HEK293T (cell line): Measurements from ENCODE around the gene IGF1R.

Experiments
- CTCF ChIA-PET: fragments of 350-600 bp; formaldehyde crosslinking; extraction: SDS; loops from one replicate; lab custom pipeline; 2021; ENCODE audit warnings: antibody characterized with exemption, inconsistent platforms; lab: Yijun Ruan, JAX
- POLR2A ChIA-PET: fragments of 350-600 bp; formaldehyde crosslinking; extraction: SDS; loops from one replicate; lab custom pipeline; 2020; ENCODE audit warnings: antibody characterized with exemption, inconsistent platforms; lab: Yijun Ruan, JAX
- DNase-seq: peaks from one replicate; pipeline ENCODE4 v3.0.0; 2012; ENCODE audit warnings: mixed read lengths; ENCODE audit errors: extremely low spot score
- ARNT ChIP-seq: fragments of 450-650 bp; IDR thresholded peaks from 2 replicates; pipeline ENCODE4 v1.6.1; 2017; ENCODE audit warnings: mild to moderate bottlenecking
- BHLHE40 ChIP-seq: fragments of 450-650 bp; IDR thresholded peaks from 2 replicates; pipeline ENCODE4 v1.6.1; 2016; ENCODE audit warnings: mild to moderate bottlenecking, moderate library complexity, borderline replicate concordance
- CTBP1 ChIP-seq: fragments of 450-650 bp; IDR thresholded peaks from 2 replicates; pipeline ENCODE4 v1.6.1; 2016; ENCODE audit warnings: borderline replicate concordance
- ELF4 ChIP-seq: fragments of 450-650 bp; IDR thresholded peaks from 2 replicates; pipeline ENCODE4 v1.6.1; 2017; ENCODE audit warnings: antibody characterized with exemption
- FOXA1 ChIP-seq: fragments of 450-650 bp; IDR thresholded peaks from 2 replicates; pipeline ENCODE4 v1.6.1; 2016; ENCODE audit warnings: mild to moderate bottlenecking
- FOXK2 ChIP-seq: fragments of 450-650 bp; IDR thresholded peaks from 2 replicates; pipeline ENCODE4 v1.6.1; 2016; ENCODE audit warnings: mild to moderate bottlenecking
- FOXM1 ChIP-seq: fragments of 450-650 bp; IDR thresholded peaks from 2 replicates; pipeline ENCODE4 v1.6.1; 2017; ENCODE audit warnings: mild to moderate bottlenecking, borderline replicate concordance
- HDGF ChIP-seq: fragments of 450-650 bp; IDR thresholded peaks from 2 replicates; pipeline ENCODE4 v1.6.1; 2017; ENCODE audit warnings: antibody characterized with exemption, borderline replicate concordance
- L3MBTL2 ChIP-seq: fragments of 450-650 bp; conservative IDR thresholded peaks from 2 replicates; pipeline ENCODE4 v1.6.1; 2016; ENCODE audit warnings: mild to moderate bottlenecking
- LEF1 ChIP-seq: fragments of 450-650 bp; IDR thresholded peaks from 2 replicates; pipeline ENCODE4 v1.6.1; 2017; ENCODE audit warnings: mild to moderate bottlenecking, borderline replicate concordance
- NFRKB ChIP-seq: fragments of 450-650 bp; IDR thresholded peaks from 2 replicates; pipeline ENCODE4 v1.6.1; 2016; ENCODE audit warnings: mild to moderate bottlenecking, moderate library complexity
- PKNOX1 ChIP-seq: fragments of 450-650 bp; IDR thresholded peaks from 2 replicates; pipeline ENCODE4 v1.6.1; 2016
- SP1 ChIP-seq: fragments of 450-650 bp; IDR thresholded peaks from 2 replicates; pipeline ENCODE4 v1.6.1; 2017
- SUZ12 ChIP-seq: fragments of 450-650 bp; IDR thresholded peaks from 2 replicates; pipeline ENCODE4 v1.6.1; 2016; ENCODE audit warnings: mild to moderate bottlenecking
- TARDBP ChIP-seq: fragments of 450-650 bp; IDR thresholded peaks from 2 replicates; pipeline ENCODE4 v1.6.1; 2016
- ZNF384 ChIP-seq: fragments of 450-650 bp; IDR thresholded peaks from 2 replicates; pipeline ENCODE4 v1.6.1; 2016

Gene IGF1R

GRCh38 chr15:98692213-98692612 lies 43.9 kb downstream of the IGF1R start:
- TF ChIP-seq LEF1 (no peak), L3MBTL2 (no peak), FOXM1 (no peak), SP1 (no peak), PKNOX1 (no peak), TARDBP (no peak), ZNF384 (no peak), SUZ12 (no peak), ELF4 (no peak), FOXA1 (no peak), BHLHE40 (no peak), HDGF (no peak), ARNT (no peak), FOXK2 (no peak), CTBP1 (no peak), NFRKB (no peak)
- no peak for DNase-seq
- ChIA-PET CTCF (no interaction called here), POLR2A (interaction anchor here (1.3 kb wide), 1 partner anchor 8 kb away, joined by 3 read pairs; no protein-coding TSS in a partner anchor)

DNA sequence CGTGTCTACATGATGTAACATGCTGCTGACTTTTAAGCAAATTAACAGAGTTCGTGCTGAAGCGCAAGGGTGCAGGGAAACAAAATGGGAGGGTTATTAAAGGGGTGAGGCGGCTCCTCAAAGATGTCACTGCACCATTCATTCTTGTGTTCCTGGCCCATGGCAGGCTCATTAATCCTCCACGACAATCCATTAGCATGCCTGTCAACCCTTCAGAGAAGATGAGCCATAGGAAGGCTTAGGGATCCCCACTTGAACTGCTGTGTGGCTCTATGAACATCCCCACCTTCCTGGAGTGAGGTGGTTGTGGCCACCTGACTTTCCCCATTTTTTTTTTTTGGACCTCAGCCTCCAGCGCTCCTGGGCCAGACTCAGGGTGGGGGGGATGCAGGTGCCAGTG lies 45.8 kb downstream of the IGF1R start:
- CTCF ChIA-PET = no interaction called here
- TF ChIP-seq HDGF = no peak
- no peak for TF ChIP-seq ELF4
- TF ChIP-seq NFRKB = no peak
- 0 out of 2 replicates have a peak, but pooled peaks have one; percentile 25 for TF ChIP-seq PKNOX1
- TF ChIP-seq FOXA1 = no peak
- no peak for TF ChIP-seq SUZ12
- DNase-seq = no peak
- POLR2A ChIA-PET = no interaction called here

- no peak for DNase-seq
- ChIA-PET POLR2A (no interaction called here), CTCF (no interaction called here)
- TF ChIP-seq SP1 (no peak), ELF4 (no peak)
Measured at GRCh38 chr15:98698792-98699191, 50.5 kb downstream of the IGF1R start.

- DNase-seq = no peak
- CTCF ChIA-PET = no interaction called here
- POLR2A ChIA-PET = no interaction called here
- TF ChIP-seq SP1 (no peak), PKNOX1 (peak; percentile 84), TARDBP (no peak)
Measured at GRCh38 chr15:98699591-98700424, 51.5 kb downstream of the IGF1R start.

GRCh38 chr15:98700519-98700918 lies 52.2 kb downstream of the IGF1R start:
- CTCF ChIA-PET = no interaction called here
- POLR2A ChIA-PET = no interaction called here
- no peak for TF ChIP-seq CTBP1
- TF ChIP-seq FOXM1 = no peak
- no peak for TF ChIP-seq ARNT
- TF ChIP-seq BHLHE40 = no peak
- no peak for TF ChIP-seq LEF1
- TF ChIP-seq SUZ12 = no peak
- TF ChIP-seq PKNOX1 = no peak
- no peak for TF ChIP-seq FOXK2
- TF ChIP-seq HDGF = no peak
- DNase-seq = no peak

DNA sequence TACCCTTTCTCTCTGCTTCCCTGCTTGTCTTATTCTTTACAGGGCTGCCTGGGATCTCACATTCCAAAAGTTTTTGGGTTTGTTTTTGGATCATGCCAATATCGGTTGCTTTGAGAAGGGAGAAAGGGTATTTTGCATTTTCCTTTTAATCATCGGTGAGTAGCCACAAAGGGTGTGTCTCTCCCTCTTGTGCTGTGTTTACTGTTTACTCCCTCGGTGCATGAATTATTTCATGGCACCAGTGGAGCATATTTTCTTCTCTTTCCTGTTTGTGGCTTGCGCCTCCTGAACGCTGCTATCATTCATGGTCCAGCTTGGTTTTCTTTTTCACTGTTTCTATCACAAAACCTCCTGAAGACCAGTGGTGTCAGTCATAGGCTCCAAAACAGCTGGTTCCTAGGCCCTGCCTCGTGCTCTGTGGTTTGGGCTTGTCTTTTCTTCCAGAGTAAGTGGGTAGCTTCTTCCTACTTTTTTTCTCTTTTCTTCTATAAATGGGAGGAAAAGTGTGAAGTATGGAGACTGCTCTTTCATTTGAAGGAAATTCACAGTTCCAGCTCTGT lies 54.9 kb downstream of the IGF1R start:
- ChIA-PET POLR2A (no interaction called here), CTCF (no interaction called here)
- no peak for TF ChIP-seq FOXK2
- TF ChIP-seq PKNOX1 = no peak
- no peak for TF ChIP-seq NFRKB
- no peak for DNase-seq
